ENCODE data around the gene DIAPH1.

GRCh38 chr5:141523991-141524390 is 94.8 kb downstream of the DIAPH1 start:
- no peak for TF ChIP-seq CTCF (IDR thresholded peaks at IDR 0.05)
- no peak for TF ChIP-seq EP300 (IDR thresholded peaks at IDR 0.05; ENCODE audit: low read depth)
- TF ChIP-seq POLR2AphosphoS5 (IDR thresholded peaks at IDR 0.05), result no peak
- TF ChIP-seq POLR2A (IDR thresholded peaks at IDR 0.05), result no peak

All from transverse colon (tissue), 4 donors.